HG03025 (cell line): ENCODE measurements around the gene YJEFN3.

Experiments
- ATAC-seq: cut with Tn5 transposase; IDR thresholded peaks from one replicate; pipeline ENCODE4 v1.9.1; 2021; ENCODE audit warnings: mild to moderate bottlenecking, moderate library complexity; ENCODE audit not compliant: unreplicated experiment, low FRiP score

YJEFN3 gene

GRCh38 chr19:19575411-19575810, 46.7 kb downstream of the YJEFN3 start:
- no peak for ATAC-seq

GRCh38 chr19:19578252-19578651, 49.5 kb downstream of the YJEFN3 start:
- no peak for ATAC-seq

- ATAC-seq, result no peak
Measured at GRCh38 chr19:19579533-19580361, 51.0 kb downstream of the YJEFN3 start.

GRCh38 chr19:19580418-19580817, 51.7 kb downstream of the YJEFN3 start:
- ATAC-seq, result no peak

- no peak for ATAC-seq
Measured at GRCh38 chr19:19581391-19581790, 52.7 kb downstream of the YJEFN3 start.

- ATAC-seq, result no peak
Measured at GRCh38 chr19:19582471-19582870, 53.8 kb downstream of the YJEFN3 start.

GRCh38 chr19:19584356-19584755, 55.6 kb downstream of the YJEFN3 start:
- no peak for ATAC-seq
